Stimulated activated CD4-positive, alpha-beta T cell treated with anti-CD3 and anti-CD28 coated beads, TNF-alpha, amount 100 ng/mL, for 48 hours (primary cell): ENCODE results near the gene USP30.
A peak's percentile ranks its signal among the peaks of the same experiment; 100 is the strongest.

Experiments
- DNase-seq, 3 donors: peaks; one replicate each; pipeline ENCODE4 v3.0.0-alpha.2; 2020; ENCODE audit warnings: low read depth in 3 of 3

Gene USP30

DNA sequence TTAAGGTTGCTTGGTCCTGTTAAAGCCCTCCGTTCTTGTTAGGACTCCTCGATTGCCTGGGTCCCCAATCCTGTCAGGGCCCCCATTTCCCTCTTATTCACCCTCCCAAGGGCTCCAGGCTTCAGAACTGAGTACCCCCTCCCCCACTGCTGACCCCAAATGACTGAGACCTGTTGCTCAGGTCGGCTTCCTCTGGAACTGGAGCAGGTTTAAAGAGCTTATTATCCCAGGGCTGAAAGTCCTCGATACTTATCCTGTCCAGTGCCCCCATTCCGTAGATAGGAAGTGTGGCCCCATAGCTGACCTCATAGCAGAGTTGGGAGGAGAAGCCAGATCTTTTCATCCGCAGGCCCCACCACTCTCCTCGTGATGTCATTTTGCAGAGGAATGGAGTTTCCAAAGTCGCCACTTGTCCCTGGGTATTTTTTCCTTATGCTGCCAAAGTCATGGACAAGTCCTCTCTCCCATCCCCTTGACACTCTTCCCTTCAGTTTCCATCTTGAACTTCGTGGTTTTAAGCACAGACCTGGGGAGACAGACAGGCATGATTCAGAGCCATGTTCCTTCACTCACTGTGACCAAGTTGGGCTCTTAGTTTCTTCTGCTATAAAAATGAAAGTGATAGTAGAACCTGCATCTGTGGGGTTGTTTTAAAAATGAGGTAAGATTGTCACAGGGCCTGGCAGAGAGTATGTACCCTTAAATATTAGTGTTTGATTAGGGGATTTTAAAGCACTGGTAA lies 1.2 kb downstream of the USP30 start:
- peak in 2 of 3 donors; percentile 1 to 11 for DNase-seq

DNA sequence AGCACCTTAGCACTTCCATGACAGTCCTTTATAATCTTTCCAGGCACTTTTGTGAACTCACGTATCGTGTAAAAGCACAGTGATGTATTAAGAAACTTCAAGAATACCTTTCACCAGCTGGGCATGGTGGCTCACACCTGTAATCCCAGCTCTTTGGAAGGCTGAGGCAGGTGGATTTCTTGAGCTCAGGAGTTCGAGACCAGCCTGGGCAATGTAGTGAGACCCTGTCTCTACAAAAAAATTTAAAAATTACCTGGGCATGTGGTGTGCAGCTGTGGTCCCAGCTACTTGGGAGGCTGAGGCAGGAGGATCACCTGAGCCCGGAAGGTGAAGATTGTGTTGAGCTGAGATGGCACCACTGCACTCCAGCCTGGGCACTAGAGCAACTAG lies 1.7 kb downstream of the USP30 start:
- DNase-seq = peak in 1 of 3 donors; percentile 3

DNA sequence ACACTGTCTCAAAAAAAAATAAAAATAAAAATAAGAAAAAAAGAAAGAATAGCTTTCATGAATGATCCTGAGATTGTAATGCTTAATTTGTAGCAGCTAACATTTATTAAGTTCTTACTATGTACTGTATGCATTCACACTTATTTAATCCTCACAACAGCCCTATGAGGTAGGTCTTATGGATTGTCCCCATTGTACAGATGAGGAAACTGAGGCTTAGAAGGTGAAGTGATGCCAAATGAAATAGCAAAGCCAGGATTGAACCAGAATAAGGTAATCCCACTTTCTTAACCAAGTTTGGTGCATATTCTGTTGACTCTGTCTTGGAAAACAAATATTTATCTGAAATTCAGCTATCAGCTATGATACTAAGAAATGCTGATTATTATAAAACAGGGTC lies 2.1 kb downstream of the USP30 start:
- DNase-seq = no peak

DNA sequence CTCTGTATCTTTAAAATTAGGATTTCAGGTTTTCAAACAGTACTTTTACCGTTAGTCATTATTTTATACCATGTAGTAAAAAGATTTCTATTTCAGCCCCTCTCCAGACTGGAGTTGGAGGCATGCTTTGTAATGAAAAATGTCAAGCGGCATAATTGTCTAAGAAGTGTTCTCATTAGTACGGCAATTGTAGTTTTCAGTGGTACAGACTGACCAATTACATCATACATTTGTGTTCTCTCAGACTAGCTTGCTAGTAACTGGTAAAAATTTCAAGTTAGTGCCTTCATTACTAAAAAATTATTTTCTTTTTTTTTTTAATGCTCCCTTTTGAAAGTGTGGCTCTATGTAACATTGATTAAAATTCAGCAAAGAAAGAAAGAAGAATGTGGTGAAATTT lies 4.5 kb downstream of the USP30 start:
- DNase-seq = no peak

DNA sequence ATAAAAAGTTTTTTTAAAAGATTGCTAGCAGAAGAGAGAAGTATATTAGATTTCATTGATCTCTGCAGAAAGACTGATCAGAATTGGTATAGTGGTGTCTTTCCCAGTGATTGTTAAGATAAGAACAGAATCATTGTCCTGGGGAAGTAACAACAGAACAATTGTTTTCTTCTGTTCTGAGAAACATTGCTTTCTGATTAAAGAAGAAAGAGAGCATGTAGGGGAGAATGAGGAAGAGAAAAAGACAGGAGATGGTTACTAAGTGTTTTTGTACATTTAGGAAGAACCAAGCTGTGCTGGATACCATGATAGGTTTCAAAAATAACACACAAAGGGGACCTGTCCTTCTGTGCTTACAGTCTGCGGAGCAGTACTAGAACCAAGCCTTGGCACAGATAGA lies 5.0 kb downstream of the USP30 start:
- no peak for DNase-seq

DNA sequence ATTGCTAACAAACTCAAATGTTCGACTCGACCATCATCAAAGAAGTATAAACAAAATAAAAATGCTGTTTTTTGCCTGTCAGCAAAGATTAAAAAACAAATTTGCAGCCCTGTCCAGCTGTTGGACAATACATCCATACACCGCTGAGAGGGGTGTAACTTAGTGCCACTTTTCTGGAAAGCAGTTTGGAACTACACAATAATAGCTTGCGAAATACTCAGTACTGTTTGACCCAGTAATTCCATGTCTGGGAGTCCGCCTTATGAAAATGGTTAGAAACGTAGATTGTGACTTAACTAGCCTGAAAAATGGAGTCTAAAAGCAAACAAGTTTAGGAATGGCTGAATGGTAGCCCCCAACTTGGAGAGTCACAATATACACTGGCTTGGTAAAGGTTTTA lies 6.4 kb downstream of the USP30 start:
- DNase-seq = no peak

DNA sequence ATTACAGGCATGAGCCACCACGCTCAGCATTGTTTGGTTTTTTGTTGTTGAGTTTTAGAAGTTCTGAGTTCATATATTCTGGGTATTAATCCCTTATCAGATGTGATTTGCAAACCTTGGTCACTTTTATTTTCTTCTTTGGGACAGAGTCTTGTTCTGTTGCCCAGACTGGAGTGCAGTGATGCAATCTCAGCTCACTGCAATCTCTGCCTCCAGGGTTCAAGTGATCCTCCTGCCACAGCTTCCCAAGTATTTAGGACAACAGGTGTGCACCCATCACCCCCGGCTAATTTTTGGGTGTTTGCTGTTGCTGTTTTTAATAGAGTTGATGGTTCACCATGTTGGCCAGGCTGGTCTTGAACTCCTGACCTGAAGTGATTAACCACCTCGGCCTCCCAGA lies 11.8 kb downstream of the USP30 start:
- no peak for DNase-seq

DNA sequence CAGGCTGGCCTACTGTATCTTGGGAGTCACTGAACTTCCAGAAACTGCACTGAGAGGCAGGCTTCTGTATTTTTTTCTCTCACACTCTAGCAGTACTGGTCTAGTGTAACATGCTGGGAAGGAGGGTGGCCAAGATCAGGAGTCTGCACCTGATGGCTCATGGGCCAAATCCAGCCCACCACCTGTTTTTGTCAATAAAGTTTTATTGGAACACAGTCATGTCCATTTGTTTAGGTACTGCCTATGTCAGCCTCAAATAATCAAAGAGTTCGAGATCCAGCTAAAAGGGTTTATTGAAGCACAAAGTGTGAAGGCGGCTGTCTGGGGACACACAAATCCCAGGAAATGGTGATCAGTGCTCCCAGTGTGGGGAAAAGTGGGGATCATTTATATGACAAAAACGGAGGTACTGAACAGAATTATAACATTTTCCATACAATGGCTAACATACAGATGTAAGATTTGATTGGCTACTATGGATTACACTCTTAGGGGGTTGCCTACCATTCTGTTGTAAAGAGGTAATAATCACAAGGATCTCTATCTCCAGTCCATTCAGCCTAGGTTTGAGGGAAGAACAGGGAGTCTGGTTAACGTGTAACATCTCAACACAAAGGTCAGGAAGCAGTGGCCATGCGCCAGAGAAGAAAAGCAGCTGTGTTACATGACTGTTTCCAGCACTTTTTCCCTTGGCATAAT lies 12.9 kb downstream of the USP30 start:
- DNase-seq = no peak

DNA sequence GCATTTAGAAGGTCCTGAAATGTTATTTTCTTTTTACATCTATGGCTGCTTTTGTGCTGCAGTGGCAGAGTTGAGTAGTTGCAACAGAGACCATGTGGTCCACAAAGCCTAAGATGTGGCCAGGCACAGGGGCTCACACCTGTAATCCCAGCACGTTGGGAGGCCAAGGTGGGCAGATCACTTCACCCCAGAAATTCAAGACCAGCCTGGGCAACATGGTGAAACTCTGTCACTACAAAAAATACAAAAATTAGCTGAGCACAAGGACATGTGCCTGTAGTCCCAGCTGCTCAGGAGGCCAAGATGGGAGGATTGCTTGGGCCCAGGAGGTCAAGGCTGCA lies 13.4 kb downstream of the USP30 start:
- no peak for DNase-seq

DNA sequence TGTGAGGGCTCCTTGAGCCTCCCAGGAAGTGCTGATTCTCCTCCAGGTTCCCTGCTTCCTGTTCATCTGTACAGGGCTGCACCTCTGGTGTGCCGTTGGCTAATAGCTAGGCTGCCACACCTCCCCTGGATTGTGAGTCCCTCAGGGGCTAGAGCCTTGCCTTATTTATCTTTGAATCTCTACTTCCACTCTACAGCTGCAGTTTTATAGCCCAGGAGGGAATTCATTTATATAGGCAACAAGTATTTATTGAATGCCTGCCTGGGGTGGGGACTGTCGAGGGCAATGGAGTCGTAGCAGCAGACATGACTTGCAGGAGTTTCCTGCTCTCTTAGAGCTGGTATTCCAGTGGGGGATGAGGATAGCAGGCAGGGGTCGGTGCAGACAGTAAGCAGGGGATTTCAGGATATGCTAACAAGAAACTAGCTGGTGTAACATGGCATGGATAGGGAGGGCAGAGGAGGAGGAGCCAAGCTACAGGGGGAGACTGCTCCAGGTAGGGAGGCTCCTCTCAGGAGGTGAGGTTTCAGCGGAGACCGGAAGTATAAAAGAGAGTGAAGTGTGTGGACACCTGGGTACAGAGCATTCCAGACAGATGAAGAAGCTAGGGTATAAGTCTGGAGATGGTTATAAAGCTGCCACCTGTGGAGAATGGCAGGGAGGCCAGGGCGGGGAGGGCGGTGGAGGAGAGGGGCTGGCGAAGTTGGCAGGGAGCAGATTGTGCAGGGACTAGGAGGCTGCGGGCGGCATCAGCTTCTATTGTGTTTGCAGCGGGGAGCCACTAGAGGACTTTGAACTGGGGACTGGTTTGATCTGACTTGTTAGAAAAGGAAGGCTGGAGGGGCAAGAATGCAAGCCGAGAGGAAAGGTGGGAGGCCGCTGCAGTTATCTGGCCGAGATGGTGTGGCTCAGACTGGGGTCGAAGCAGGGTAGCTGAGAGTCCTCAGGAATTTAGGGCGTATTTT lies 17.2 kb downstream of the USP30 start:
- no peak for DNase-seq

DNA sequence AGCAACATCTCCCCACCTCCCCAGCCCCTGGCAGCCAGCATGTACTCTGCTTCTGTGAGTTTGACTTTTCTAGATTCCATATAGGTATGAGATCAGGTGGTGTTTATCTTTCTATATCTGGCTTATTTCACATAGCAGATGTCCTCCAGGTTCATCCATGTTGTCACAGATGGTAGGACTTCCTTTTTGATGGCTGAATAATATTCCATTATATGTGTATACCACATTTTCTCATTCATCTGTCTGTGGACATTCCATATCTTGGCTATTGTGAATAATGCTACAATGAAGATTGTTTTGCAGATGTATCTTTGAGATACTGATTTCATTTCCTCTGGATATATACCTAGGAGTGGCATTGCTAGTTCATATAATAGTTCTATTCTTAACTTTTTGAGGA lies 22.5 kb downstream of the USP30 start:
- DNase-seq = no peak

DNA sequence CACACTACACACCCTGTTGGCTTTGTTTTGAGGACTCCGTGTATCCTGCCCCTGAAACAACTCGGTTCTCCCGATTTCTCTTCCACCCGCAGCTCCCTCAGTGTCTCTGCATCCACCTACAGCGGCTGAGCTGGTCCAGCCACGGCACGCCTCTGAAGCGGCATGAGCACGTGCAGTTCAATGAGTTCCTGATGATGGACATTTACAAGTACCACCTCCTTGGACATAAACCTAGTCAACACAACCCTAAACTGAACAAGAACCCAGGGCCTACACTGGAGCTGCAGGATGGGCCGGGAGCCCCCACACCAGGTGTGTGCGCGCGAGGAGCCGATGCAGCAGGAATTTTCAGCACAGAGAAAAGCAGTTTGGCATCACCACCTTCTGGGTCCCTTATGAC lies 30.4 kb downstream of the USP30 start:
- DNase-seq = no peak

DNA sequence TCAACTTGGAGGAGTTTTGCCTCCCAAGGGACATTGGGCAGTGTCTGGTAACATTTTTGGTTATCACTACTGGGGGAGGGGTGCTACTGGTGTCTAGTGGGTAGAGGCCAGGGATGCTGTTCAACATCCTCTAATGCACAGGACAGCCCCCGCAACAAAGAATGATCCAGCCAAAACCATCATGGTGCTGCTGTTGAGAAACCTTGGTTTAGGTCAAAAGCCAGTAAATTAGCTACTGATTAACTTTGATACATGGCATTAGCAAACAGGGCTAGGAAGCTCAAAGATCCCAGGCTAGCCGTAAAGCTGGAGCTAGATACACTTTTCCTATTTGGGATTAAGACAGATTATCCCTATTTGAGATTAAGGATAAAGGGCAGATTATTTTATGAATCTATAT lies 32.0 kb downstream of the USP30 start:
- no peak for DNase-seq

DNA sequence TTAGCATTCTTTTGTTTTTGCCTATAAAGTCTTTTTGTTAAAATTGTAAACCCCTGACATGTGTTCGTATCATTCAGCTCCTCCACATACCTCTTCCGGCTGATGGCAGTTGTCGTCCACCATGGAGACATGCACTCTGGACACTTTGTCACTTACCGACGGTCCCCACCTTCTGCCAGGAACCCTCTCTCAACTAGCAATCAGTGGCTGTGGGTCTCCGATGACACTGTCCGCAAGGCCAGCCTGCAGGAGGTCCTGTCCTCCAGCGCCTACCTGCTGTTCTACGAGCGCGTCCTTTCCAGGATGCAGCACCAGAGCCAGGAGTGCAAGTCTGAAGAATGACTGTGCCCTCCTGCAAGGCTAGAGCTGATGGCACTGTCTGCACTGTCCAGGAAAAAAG lies 33.2 kb downstream of the USP30 start:
- no peak for DNase-seq

DNA sequence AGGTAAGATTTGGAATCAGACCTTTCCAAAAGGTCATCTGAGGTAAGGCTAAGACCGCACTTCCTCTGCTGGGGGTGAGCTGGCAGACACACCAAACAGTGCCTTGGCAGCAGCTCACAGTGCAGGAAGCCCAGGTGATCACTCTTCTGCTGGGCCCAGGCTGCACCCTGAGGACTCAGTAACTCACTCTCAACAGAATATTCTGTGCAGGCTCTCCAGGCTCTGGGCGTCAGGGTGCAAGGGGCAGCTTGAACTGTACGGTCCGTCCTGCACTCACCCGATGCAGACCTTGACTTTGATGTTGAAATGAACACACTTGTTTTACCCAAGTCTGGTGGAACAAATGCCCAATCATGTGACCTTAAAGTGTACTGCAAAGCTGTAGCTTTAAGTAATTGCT lies 34.9 kb downstream of the USP30 start:
- no peak for DNase-seq

DNA sequence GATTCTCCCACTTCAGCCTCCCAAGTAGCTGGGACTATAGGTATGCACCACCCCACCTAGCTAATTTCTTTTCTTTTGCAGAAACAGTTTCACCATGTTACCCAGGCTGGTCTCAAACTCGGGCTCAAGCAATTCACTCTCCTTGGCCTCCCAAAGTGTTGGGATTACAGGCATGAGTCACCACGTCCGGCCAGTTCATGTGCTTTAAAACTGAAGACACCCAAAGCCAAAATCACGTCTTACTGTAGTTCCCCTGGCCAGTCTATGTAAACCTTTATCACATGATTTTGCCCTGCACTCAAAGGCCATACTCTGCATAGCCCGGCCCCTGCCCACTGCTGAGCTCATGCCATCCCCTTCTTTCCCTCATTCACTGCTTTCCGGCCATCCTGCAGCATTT lies 36.4 kb downstream of the USP30 start:
- DNase-seq = no peak

DNA sequence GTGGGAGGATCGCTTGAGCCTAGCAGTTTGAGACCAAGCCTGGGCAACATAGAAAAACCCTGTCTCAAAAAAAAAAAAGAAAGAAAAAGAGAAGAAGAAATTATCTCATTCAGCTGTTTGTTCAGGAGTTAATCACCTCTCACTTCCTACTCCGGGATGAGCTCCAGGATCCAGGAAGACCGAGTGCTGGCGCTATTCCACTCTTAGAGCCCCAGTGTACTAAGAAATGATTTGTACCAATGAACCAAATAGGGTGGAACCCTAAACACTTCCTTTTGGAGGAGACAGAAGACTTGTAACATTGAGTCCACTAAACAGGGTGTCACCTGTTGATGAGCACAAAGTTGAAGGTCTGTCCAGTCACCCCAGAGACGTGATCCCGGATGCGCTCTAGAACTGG lies 37.3 kb downstream of the USP30 start:
- no peak for DNase-seq

DNA sequence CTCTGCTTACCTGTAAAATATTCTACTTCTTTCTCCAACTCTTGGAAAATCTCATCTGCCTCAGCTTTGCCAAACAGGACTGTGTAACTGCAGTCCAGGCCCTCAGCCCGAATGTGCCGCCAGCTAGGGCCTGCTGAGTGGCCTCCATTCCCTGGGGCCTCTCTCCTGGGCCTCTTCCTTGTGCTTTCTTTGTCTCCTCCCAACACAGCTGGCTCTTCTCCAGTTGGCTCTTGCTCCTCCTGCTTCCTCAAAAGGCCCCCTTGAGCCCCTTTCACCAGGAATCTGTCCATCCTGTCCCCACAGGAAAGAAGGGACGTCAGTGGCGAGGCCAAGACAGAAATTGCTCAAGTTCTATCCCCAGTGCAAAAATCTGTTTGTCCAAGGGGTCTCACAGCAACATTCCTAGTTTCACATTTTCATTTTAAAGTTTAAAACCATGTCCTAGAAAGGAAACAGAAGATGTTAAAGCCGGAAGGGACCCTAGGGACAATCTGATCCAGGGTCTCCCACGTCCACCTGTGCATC lies 40.2 kb downstream of the USP30 start:
- DNase-seq = no peak

DNA sequence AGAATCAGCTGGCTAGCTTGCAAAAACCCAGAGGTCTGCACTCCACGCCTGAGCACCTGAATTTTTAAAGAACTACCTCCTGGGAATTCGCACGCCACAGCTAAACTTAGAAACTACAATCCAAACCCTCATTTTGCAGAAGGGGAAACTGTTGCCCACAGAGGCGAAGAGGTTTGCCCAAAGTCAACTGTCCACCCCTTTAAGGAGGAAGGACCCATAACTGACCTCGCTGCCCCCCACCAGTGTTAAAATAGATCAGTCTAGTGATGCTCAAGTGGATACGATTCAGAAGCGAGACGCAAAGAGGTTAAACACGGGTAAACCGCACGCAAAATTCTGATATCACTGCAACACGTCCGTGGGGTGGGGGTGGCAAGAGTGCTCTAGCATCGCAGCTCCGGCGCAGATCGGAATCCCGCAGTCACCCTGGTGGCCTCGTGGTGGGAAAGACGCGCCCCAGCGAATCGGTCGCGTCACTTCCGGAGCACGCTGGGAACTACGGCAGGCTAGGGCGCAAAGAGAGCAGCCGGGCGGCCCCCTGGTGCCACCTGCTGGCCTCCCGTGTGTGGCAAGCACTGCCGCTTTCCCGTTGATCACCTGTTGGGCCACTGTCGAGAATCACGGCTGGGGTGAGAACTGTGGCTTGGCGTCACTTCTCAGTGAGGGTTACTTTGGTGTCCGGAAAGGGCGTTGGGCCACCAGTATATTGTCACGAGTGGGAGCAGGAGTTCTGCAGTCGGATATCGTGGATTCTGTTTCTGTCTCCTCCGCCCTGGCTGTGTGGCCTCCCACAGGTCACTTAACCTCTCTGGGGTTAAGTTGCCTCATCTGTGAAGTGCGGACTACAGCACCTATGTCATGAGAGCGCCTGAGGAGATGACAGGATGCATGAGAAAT lies 40.9 kb downstream of the USP30 start, which contains the start of gene ALKBH2:
TSS of gene ALKBH2 (minus strand) at position 451 of the 897 bp plus-strand sequence. CDS start 686 bp downstream, outside the sequence.
- peak; percentile 87 to 91 (median 88) for DNase-seq

DNA sequence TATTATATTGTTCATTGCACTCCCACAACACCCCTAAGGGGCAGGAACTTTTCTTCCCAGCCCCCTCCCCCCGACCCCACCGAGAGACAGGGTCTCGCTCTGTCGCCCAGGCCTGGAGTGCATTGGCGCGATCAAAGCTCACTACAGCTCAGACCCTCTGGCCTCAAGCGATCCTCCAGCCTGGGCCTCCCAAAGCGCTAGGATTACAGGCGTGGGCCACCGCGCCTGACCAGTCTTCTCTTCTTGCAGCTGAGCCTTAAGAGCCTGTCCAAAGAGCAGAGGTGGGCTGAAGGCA lies 44.7 kb downstream of the USP30 start:
- no peak for DNase-seq

DNA sequence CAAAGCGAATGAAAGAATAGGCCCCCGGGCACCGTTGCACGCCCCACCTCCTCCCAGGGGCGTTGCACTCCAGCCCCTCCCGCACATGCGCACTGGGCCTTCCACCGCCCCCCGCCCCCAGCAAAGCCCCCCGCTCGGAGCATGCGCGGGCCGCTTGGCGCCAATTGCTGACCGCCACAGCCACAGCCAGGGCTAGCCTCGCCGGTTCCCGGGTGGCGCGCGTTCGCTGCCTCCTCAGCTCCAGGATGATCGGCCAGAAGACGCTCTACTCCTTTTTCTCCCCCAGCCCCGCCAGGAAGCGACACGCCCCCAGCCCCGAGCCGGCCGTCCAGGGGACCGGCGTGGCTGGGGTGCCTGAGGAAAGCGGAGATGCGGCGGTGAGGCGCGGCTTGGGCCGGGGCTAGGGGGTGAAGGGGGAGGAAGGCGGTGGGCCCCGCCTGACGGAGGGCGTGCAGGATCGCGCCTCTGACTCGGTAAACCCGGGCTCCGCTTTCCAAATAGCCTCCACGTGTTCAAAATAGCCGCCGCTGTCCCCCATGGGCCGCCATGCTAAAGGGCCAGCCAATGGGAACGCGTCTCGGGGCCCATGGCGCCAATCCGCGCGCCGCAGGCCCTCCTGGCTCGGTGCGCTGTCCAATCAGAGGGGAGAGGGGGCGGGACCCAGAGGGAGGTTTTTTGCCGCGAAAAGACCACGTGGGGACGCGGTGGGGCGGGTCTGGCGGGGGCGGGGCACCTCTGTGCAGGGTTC lies 45.2 kb downstream of the USP30 start, which contains the start of gene UNG:
TSS of gene UNG (plus strand) at position 163 of the 748 bp plus-strand sequence. CDS start at position 246, 83 bp downstream.
- peak; percentile 93 to 96 (median 95) for DNase-seq
